Activated T-helper 2 cell treated with anti-CD3 and anti-CD28 coated beads, Interferon-gamma antibody, Interleukin-2, Interleukin-4, amounts not matched to agents 10 μg/mL and 5 μg/mL and 100 μg/mL, durations not matched to agents 14 hours and 24 hours and 36 hours (primary cell): ENCODE results near the gene ARHGAP23. TPM values are rescaled to one million over a fixed set of nuclear protein-coding genes. Genes with fewer than 3 reads are reported as not detected.

ENCODE experiments used
- DNase-seq: peaks from one replicate; pipeline ENCODE4 v3.0.0; 2021; ENCODE audit warnings: low spot score
- H3K27ac Mint-ChIP-seq: one replicate; pipeline ENCODE4 v1.8.0; 2021; ENCODE audit warnings: mixed read lengths
- H3K27me3 Mint-ChIP-seq: one replicate; pipeline ENCODE4 v1.8.0; 2021; ENCODE audit warnings: low read depth, mixed read lengths
- H3K36me3 Mint-ChIP-seq: one replicate; pipeline ENCODE4 v1.8.0; 2021; ENCODE audit warnings: low read depth, mixed read lengths
- H3K4me1 Mint-ChIP-seq: one replicate; pipeline ENCODE4 v1.8.0; 2021; ENCODE audit warnings: low read depth, mixed read lengths
- H3K4me3 Mint-ChIP-seq: one replicate; pipeline ENCODE4 v1.8.0; 2021; ENCODE audit warnings: low read depth, mild to moderate bottlenecking, moderate library complexity, mixed read lengths
- H3K9me3 Mint-ChIP-seq: one replicate; pipeline ENCODE4 v1.8.0; 2021; ENCODE audit warnings: mixed read lengths
- intact Hi-C: fragments of 100-400 bp; cut with micrococcal nuclease; formaldehyde crosslinking; loops from one replicate; pipeline ENCODE4 v1.15.1; 2023
- total RNA-seq: library from RNA; stranded (reverse); gene quantifications from 2 replicates; pipeline ENCODE4 v1.2.3, GENCODE V29; 2022

The ARHGAP23 gene
- total RNA-seq, 1 donor from 2014 or later = 1.2 TPM

- intact Hi-C loops = no loop called here
- Mint-ChIP-seq H3K27ac (no peak overlapping the region), H3K27me3 (peaks cover 40% of the 10 kb centered on the region), H3K4me3 (no peak overlapping the region), H3K4me1 (peaks cover 4% of the 10 kb centered on the region), H3K9me3 (no peaks in the 10 kb centered on the region), H3K36me3 (no peaks in the 10 kb centered on the region)
- no peak for DNase-seq
Observed at GRCh38 chr17:38451840-38452529, 23.7 kb downstream of the ARHGAP23 start.

- Mint-ChIP-seq H3K4me1 (peaks cover 4% of the 10 kb centered on the region), H3K36me3 (no peaks in the 10 kb centered on the region), H3K4me3 (no peak overlapping the region), H3K9me3 (no peaks in the 10 kb centered on the region), H3K27me3 (peaks cover 44% of the 10 kb centered on the region), H3K27ac (no peak overlapping the region)
- DNase-seq = no peak
- intact Hi-C loops = no loop called here
Observed at GRCh38 chr17:38452719-38453118, 24.5 kb downstream of the ARHGAP23 start.

- Mint-ChIP-seq H3K27ac (no peak overlapping the region), H3K4me1 (peaks cover 4% of the 10 kb centered on the region), H3K4me3 (no peak overlapping the region), H3K27me3 (peaks cover 44% of the 10 kb centered on the region), H3K9me3 (no peaks in the 10 kb centered on the region), H3K36me3 (no peaks in the 10 kb centered on the region)
- DNase-seq = no peak
- intact Hi-C loops = no loop called here
Observed at GRCh38 chr17:38453951-38454421, 25.7 kb downstream of the ARHGAP23 start.

GRCh38 chr17:38454532-38454931 lies 26.3 kb downstream of the ARHGAP23 start:
- peaks cover 4% of the 10 kb centered on the region for H3K4me1 Mint-ChIP-seq
- no peak overlapping the region for H3K4me3 Mint-ChIP-seq
- H3K27me3 Mint-ChIP-seq = peaks cover 44% of the 10 kb centered on the region
- H3K36me3 Mint-ChIP-seq = no peaks in the 10 kb centered on the region
- no peaks in the 10 kb centered on the region for H3K9me3 Mint-ChIP-seq
- no peak overlapping the region for H3K27ac Mint-ChIP-seq
- DNase-seq = no peak
- intact Hi-C loops = no loop called here

- Mint-ChIP-seq H3K9me3 (no peaks in the 10 kb centered on the region), H3K36me3 (no peaks in the 10 kb centered on the region), H3K27me3 (peaks cover 40% of the 10 kb centered on the region), H3K27ac (no peak overlapping the region), H3K4me3 (no peak overlapping the region), H3K4me1 (peaks cover 4% of the 10 kb centered on the region)
- no peak for DNase-seq
- intact Hi-C loops = no loop called here
Observed at GRCh38 chr17:38455288-38455915, 27.1 kb downstream of the ARHGAP23 start.

- Mint-ChIP-seq H3K9me3 (no peaks in the 10 kb centered on the region), H3K27ac (no peak overlapping the region), H3K4me1 (peaks cover 4% of the 10 kb centered on the region), H3K36me3 (no peaks in the 10 kb centered on the region), H3K4me3 (no peak overlapping the region), H3K27me3 (peaks cover 36% of the 10 kb centered on the region)
- intact Hi-C loops = no loop called here
- DNase-seq = no peak
Observed at GRCh38 chr17:38456031-38456815, 28.0 kb downstream of the ARHGAP23 start.

- H3K4me3 Mint-ChIP-seq = no peak overlapping the region
- H3K36me3 Mint-ChIP-seq = no peaks in the 10 kb centered on the region
- no peak for DNase-seq
- no peak overlapping the region for H3K27ac Mint-ChIP-seq
- H3K4me1 Mint-ChIP-seq = peaks cover 4% of the 10 kb centered on the region
- H3K9me3 Mint-ChIP-seq = no peaks in the 10 kb centered on the region
- intact Hi-C loops = no loop called here
- H3K27me3 Mint-ChIP-seq = peaks cover 24% of the 10 kb centered on the region
Observed at GRCh38 chr17:38457577-38458371, 29.5 kb downstream of the ARHGAP23 start.

GRCh38 chr17:38458521-38458920 lies 30.3 kb downstream of the ARHGAP23 start:
- Mint-ChIP-seq H3K4me1 (no peaks in the 10 kb centered on the region), H3K9me3 (no peaks in the 10 kb centered on the region), H3K27ac (no peak overlapping the region), H3K27me3 (peaks cover 17% of the 10 kb centered on the region), H3K4me3 (no peak overlapping the region), H3K36me3 (no peaks in the 10 kb centered on the region)
- intact Hi-C loops = no loop called here
- DNase-seq = no peak

GRCh38 chr17:38459567-38459966 lies 31.3 kb downstream of the ARHGAP23 start:
- intact Hi-C loops = no loop called here
- Mint-ChIP-seq H3K27ac (no peak overlapping the region), H3K27me3 (peaks cover 13% of the 10 kb centered on the region), H3K4me1 (no peaks in the 10 kb centered on the region), H3K4me3 (no peak overlapping the region), H3K9me3 (no peaks in the 10 kb centered on the region), H3K36me3 (no peaks in the 10 kb centered on the region)
- no peak for DNase-seq

- Mint-ChIP-seq H3K4me3 (no peak overlapping the region), H3K27me3 (peaks cover 7% of the 10 kb centered on the region), H3K4me1 (no peaks in the 10 kb centered on the region), H3K27ac (no peak overlapping the region), H3K36me3 (no peaks in the 10 kb centered on the region), H3K9me3 (no peaks in the 10 kb centered on the region)
- no peak for DNase-seq
- intact Hi-C loops = no loop called here
Observed at GRCh38 chr17:38460082-38460715, 31.9 kb downstream of the ARHGAP23 start.

- DNase-seq = no peak
- no peak overlapping the region for H3K4me3 Mint-ChIP-seq
- no peak overlapping the region for H3K27ac Mint-ChIP-seq
- H3K27me3 Mint-ChIP-seq = peaks cover 6% of the 10 kb centered on the region
- H3K9me3 Mint-ChIP-seq = no peaks in the 10 kb centered on the region
- intact Hi-C loops = no loop called here
- H3K4me1 Mint-ChIP-seq = no peaks in the 10 kb centered on the region
- H3K36me3 Mint-ChIP-seq = no peaks in the 10 kb centered on the region
Observed at GRCh38 chr17:38460716-38461630, 32.7 kb downstream of the ARHGAP23 start.
